HUES48 (cell line): ENCODE measurements around the gene POLA1.

Experiments
- H3K27ac ChIP-seq: one replicate; pipeline ENCODE4 v1.7.0; 2013; ENCODE audit warnings: low read depth, low read length, inconsistent platforms
- H3K27me3 ChIP-seq: 2 replicates; pipeline ENCODE4 v1.6.1; 2013; ENCODE audit warnings: mild to moderate bottlenecking, low read length; ENCODE audit not compliant: control insufficient read depth, insufficient read depth
- H3K36me3 ChIP-seq: 2 replicates; pipeline ENCODE4 v1.6.1; 2013; ENCODE audit warnings: low read length; ENCODE audit not compliant: control insufficient read depth, insufficient read depth
- H3K4me1 ChIP-seq: 2 replicates; pipeline ENCODE4 v1.6.1; 2013; ENCODE audit warnings: mild to moderate bottlenecking, low read length; ENCODE audit not compliant: control insufficient read depth, insufficient read depth
- H3K4me3 ChIP-seq: 2 replicates; pipeline ENCODE4 v1.5.1; 2013; ENCODE audit warnings: mild to moderate bottlenecking, low read depth, low read length
- H3K9ac ChIP-seq: 2 replicates; pipeline ENCODE4 v1.6.1; 2013; ENCODE audit warnings: mild to moderate bottlenecking, low read depth, low read length, moderate library complexity
- H3K9me3 ChIP-seq: 2 replicates; pipeline ENCODE4 v1.6.1; 2013; ENCODE audit warnings: low read length; ENCODE audit not compliant: control insufficient read depth, insufficient read depth

POLA1 gene

GRCh38 chrX:25006586-25007058 lies 312.9 kb downstream of the POLA1 start:
- peaks cover 51% of the 10 kb centered on the region for H3K4me1 ChIP-seq
- H3K9me3 ChIP-seq, result no peaks in the 10 kb centered on the region
- H3K9ac ChIP-seq, result no peak overlapping the region
- H3K4me3 ChIP-seq, result peak overlapping the region; percentile 27; the same call in 1 of the 2 replicates
- H3K27ac ChIP-seq, result no peak overlapping the region
- H3K36me3 ChIP-seq, result no peaks in the 10 kb centered on the region
- H3K27me3 ChIP-seq, result peaks cover 100% of the 10 kb centered on the region

- Histone ChIP-seq H3K4me3 (peak overlapping the region; percentile 27; the same call in 1 of the 2 replicates), H3K27ac (no peak overlapping the region), H3K4me1 (peaks cover 53% of the 10 kb centered on the region), H3K36me3 (no peaks in the 10 kb centered on the region), H3K27me3 (peaks cover 100% of the 10 kb centered on the region), H3K9ac (no peak overlapping the region), H3K9me3 (no peaks in the 10 kb centered on the region)
Measured at GRCh38 chrX:25007059-25008053, 313.6 kb downstream of the POLA1 start.

- H3K27me3 ChIP-seq, result peaks cover 98% of the 10 kb centered on the region
Measured at GRCh38 chrX:25009407-25009806, 315.7 kb downstream of the POLA1 start.

GRCh38 chrX:25010784-25011588 lies 317.3 kb downstream of the POLA1 start:
- Histone ChIP-seq H3K4me3 (no peak overlapping the region), H3K27me3 (peaks cover 98% of the 10 kb centered on the region), H3K9ac (no peak overlapping the region), H3K27ac (no peak overlapping the region), H3K9me3 (no peaks in the 10 kb centered on the region), H3K4me1 (peaks cover 59% of the 10 kb centered on the region), H3K36me3 (no peaks in the 10 kb centered on the region)

More at GRCh38 chrX:25009407-25009806, 315.7 kb downstream of the POLA1 start:
- H3K9me3 ChIP-seq, result no peaks in the 10 kb centered on the region
- no peak overlapping the region for H3K27ac ChIP-seq
- H3K9ac ChIP-seq, result no peak overlapping the region
- H3K4me1 ChIP-seq, result peaks cover 54% of the 10 kb centered on the region
- H3K36me3 ChIP-seq, result no peaks in the 10 kb centered on the region
- no peak overlapping the region for H3K4me3 ChIP-seq

- H3K4me3 ChIP-seq, result 0 out of 2 replicates have a peak overlapping the region, but pooled peaks have one; percentile 30
- H3K4me1 ChIP-seq, result peaks cover 59% of the 10 kb centered on the region
- no peaks in the 10 kb centered on the region for H3K36me3 ChIP-seq
- H3K9me3 ChIP-seq, result no peaks in the 10 kb centered on the region
- H3K9ac ChIP-seq, result no peak overlapping the region
- no peak overlapping the region for H3K27ac ChIP-seq
- H3K27me3 ChIP-seq, result peaks cover 98% of the 10 kb centered on the region
Measured at GRCh38 chrX:25011589-25012432, 318.1 kb downstream of the POLA1 start.

- H3K27me3 ChIP-seq, result peaks cover 98% of the 10 kb centered on the region
- no peaks in the 10 kb centered on the region for H3K9me3 ChIP-seq
- peak overlapping the region; percentile 30; the same call in 1 of the 2 replicates for H3K4me3 ChIP-seq
- no peak overlapping the region for H3K9ac ChIP-seq
- peaks cover 64% of the 10 kb centered on the region for H3K4me1 ChIP-seq
- no peak overlapping the region for H3K27ac ChIP-seq
- H3K36me3 ChIP-seq, result no peaks in the 10 kb centered on the region
Measured at GRCh38 chrX:25012433-25012735, 318.7 kb downstream of the POLA1 start.

GRCh38 chrX:25012793-25013631 lies 319.3 kb downstream of the POLA1 start:
- peaks cover 70% of the 10 kb centered on the region for H3K4me1 ChIP-seq
- H3K4me3 ChIP-seq, result peak overlapping the region; percentile 30; the same call in 1 of the 2 replicates
- H3K9ac ChIP-seq, result no peak overlapping the region
- peaks cover 98% of the 10 kb centered on the region for H3K27me3 ChIP-seq
- H3K27ac ChIP-seq, result no peak overlapping the region
- no peaks in the 10 kb centered on the region for H3K9me3 ChIP-seq
- H3K36me3 ChIP-seq, result no peaks in the 10 kb centered on the region

GRCh38 chrX:25013632-25014365 lies 320.1 kb downstream of the POLA1 start:
- Histone ChIP-seq H3K9ac (no peak overlapping the region), H3K4me1 (peaks cover 76% of the 10 kb centered on the region), H3K36me3 (no peaks in the 10 kb centered on the region), H3K27me3 (peaks cover 98% of the 10 kb centered on the region), H3K4me3 (peak overlapping the region; percentile 39; the same call in 1 of the 2 replicates), H3K27ac (no peak overlapping the region), H3K9me3 (no peaks in the 10 kb centered on the region)

GRCh38 chrX:25014366-25014838 lies 320.7 kb downstream of the POLA1 start:
- no peaks in the 10 kb centered on the region for H3K36me3 ChIP-seq
- H3K4me3 ChIP-seq, result no peak overlapping the region
- no peak overlapping the region for H3K27ac ChIP-seq
- no peaks in the 10 kb centered on the region for H3K9me3 ChIP-seq
- no peak overlapping the region for H3K9ac ChIP-seq
- peaks cover 98% of the 10 kb centered on the region for H3K27me3 ChIP-seq
- peaks cover 79% of the 10 kb centered on the region for H3K4me1 ChIP-seq
